Posterior cingulate gyrus (tissue), 11 donors: Measurements from ENCODE around the gene HDAC1.
A peak's percentile ranks its signal among the peaks of the same experiment; 100 is the strongest.
"Not testable (repeated sequence)": the region's sequence is repeated elsewhere in the genome, so short reads cannot be mapped to it uniquely, and the experiment has no call there.

Experiments used
- DNase-seq, 10 donors: peaks; one replicate each; pipeline versions ENCODE4 v3.0.0 to v3.0.0-alpha.2; 2020 to 2021; ENCODE audit warnings: mixed read lengths in 3 of 10
- intact Hi-C: fragments of 100-400 bp; cut with DNase I; formaldehyde crosslinking; loops from one replicate; pipeline ENCODE4 v1.15.1; 2023

Gene HDAC1

GRCh38 chr1:32291708-32292538 lies at the start of gene HDAC1:
TSS of gene HDAC1 (plus strand) at chr1:32292083. CDS start at chr1:32292170, 87 bp downstream.
- DNase-seq, result peak; percentile 78 to 97 (median 82)
- intact Hi-C loops, result loop anchor here (5.0 kb wide), 1 partner anchor 70 kb away; the partner anchor contains the start of genes EIF3I and TMEM234

- peak in 7 of 10 donors; percentile 34 to 92 (median 62) for DNase-seq
- intact Hi-C loops, result loop anchor here (5.0 kb wide), 1 partner anchor 90 kb away; no protein-coding TSS in a partner anchor
These were observed 49.5 kb upstream of the HDAC1 start for GRCh38 chr1:32242341-32242851.

GRCh38 chr1:32246888-32247273 lies 45.0 kb upstream of the HDAC1 start, which contains the start of gene FAM167B:
TSS of gene FAM167B (plus strand) at chr1:32247222. CDS start at chr1:32247422, 200 bp downstream.
- no peak for DNase-seq
- intact Hi-C loops, result no loop called here

- intact Hi-C loops, result no loop called here
- DNase-seq, result no peak
These were observed 44.4 kb upstream of the HDAC1 start for GRCh38 chr1:32247452-32247851.

- peak in 9 of 10 donors; percentile 27 to 92 (median 43) for DNase-seq
These were observed 43.6 kb upstream of the HDAC1 start for GRCh38 chr1:32247983-32248889.

GRCh38 chr1:32249831-32250525 lies 41.9 kb upstream of the HDAC1 start:
- intact Hi-C loops, result no loop called here

More at GRCh38 chr1:32247983-32248889, 43.6 kb upstream of the HDAC1 start:
- intact Hi-C loops, result no loop called here

GRCh38 chr1:32250893-32251716 lies 40.8 kb upstream of the HDAC1 start, which contains the start of gene LCK:
TSS of gene LCK (plus strand) at chr1:32251265. CDS start at chr1:32274330, 23,065 bp downstream.
- intact Hi-C loops, result no loop called here
- no peak for DNase-seq

More at GRCh38 chr1:32249831-32250525, 41.9 kb upstream of the HDAC1 start:
- no peak for DNase-seq

- intact Hi-C loops, result no loop called here
These were observed 36.5 kb upstream of the HDAC1 start for GRCh38 chr1:32255072-32256071.

GRCh38 chr1:32256473-32257226 lies 35.2 kb upstream of the HDAC1 start:
- intact Hi-C loops, result no loop called here
- DNase-seq, result no peak

More at GRCh38 chr1:32255072-32256071, 36.5 kb upstream of the HDAC1 start:
- no peak for DNase-seq

GRCh38 chr1:32257227-32257508 lies 34.7 kb upstream of the HDAC1 start:
- intact Hi-C loops, result no loop called here

GRCh38 chr1:32263236-32263593 lies 28.7 kb upstream of the HDAC1 start:
- not testable (repeated sequence) for DNase-seq

More at GRCh38 chr1:32257227-32257508, 34.7 kb upstream of the HDAC1 start:
- DNase-seq, result no peak

GRCh38 chr1:32263744-32264143 lies 28.1 kb upstream of the HDAC1 start:
- no peak for DNase-seq
- intact Hi-C loops, result no loop called here

More at GRCh38 chr1:32263236-32263593, 28.7 kb upstream of the HDAC1 start:
- intact Hi-C loops, result not testable (repeated sequence)

- DNase-seq, result no peak
- intact Hi-C loops, result no loop called here
These were observed 26.0 kb upstream of the HDAC1 start for GRCh38 chr1:32265846-32266245.

GRCh38 chr1:32266921-32267591 lies 24.8 kb upstream of the HDAC1 start:
- intact Hi-C loops, result no loop called here
- no peak for DNase-seq

GRCh38 chr1:32269744-32270143 lies 22.1 kb upstream of the HDAC1 start:
- no peak for DNase-seq
- intact Hi-C loops, result no loop called here

GRCh38 chr1:32272557-32273390 lies 19.1 kb upstream of the HDAC1 start:
- intact Hi-C loops, result no loop called here
- DNase-seq, result no peak
